ENCODE measurements around the gene C10orf90.

GRCh38 chr10:126665207-126665606, 5.3 kb downstream of the C10orf90 start:
- TF ChIP-seq CTCF (IDR thresholded peaks at IDR 0.05; ENCODE audit: insufficient read depth, low read length, poor library complexity, severe bottlenecking) (no peak), EZH2phosphoT487 (conservative IDR thresholded peaks at IDR 0.05; ENCODE audit: low read length) (no peak)

Data from SU-DHL-6 (cell line).